Measurements from ENCODE around the gene R3HCC1L.

DNA sequence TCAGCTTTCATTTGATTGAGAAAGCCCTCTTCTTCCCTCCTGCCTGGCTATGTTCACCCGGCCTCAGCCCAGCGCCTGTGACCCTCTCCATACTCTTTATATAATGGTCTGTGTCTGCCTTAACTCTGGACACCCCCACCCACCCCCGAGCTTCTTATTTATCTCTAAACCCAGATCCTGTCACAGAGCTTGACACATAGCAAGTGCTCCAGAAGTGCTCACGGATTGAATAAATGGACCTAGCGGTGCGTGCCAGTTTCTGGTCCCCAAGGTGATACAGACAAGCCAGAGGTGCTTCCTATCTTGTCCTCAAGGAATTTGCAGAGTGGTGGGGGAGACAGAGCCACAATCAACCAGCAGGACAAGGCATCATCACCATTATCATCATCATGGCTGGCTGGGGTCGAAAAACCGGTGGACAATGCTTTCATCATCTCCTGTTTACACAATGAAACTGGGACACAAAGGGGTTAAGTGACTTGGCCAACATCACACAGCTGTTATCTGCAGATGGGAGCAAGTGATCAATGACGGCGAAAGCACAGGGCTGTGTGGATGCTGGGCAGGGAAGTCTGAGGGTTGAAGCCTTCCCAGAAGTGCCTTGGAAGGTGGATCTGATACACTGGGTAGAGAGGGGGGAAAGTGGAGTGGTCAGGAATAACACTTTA, 135.8 kb downstream of the R3HCC1L start:
- no peak for TF ChIP-seq POLR2AphosphoS5 (IDR thresholded peaks at IDR 0.05)
- TF ChIP-seq, protein P1, sequence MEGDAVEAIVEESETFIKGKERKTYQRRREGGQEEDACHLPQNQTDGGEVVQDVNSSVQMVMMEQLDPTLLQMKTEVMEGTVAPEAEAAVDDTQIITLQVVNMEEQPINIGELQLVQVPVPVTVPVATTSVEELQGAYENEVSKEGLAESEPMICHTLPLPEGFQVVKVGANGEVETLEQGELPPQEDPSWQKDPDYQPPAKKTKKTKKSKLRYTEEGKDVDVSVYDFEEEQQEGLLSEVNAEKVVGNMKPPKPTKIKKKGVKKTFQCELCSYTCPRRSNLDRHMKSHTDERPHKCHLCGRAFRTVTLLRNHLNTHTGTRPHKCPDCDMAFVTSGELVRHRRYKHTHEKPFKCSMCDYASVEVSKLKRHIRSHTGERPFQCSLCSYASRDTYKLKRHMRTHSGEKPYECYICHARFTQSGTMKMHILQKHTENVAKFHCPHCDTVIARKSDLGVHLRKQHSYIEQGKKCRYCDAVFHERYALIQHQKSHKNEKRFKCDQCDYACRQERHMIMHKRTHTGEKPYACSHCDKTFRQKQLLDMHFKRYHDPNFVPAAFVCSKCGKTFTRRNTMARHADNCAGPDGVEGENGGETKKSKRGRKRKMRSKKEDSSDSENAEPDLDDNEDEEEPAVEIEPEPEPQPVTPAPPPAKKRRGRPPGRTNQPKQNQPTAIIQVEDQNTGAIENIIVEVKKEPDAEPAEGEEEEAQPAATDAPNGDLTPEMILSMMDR (IDR thresholded peaks at IDR 0.05): no peak
- no peak for TF ChIP-seq POLR2A (IDR thresholded peaks at IDR 0.05)
- no peak for TF ChIP-seq EP300 (IDR thresholded peaks at IDR 0.05; ENCODE audit: low read depth)
